Measurements from ENCODE around the gene CLDN5. TPM values are rescaled to one million over a fixed set of nuclear protein-coding genes. Genes with fewer than 3 reads are reported as not detected.

Gene CLDN5
- total RNA-seq, 1 experiment from 2014 or later: 0.44 TPM

DNA sequence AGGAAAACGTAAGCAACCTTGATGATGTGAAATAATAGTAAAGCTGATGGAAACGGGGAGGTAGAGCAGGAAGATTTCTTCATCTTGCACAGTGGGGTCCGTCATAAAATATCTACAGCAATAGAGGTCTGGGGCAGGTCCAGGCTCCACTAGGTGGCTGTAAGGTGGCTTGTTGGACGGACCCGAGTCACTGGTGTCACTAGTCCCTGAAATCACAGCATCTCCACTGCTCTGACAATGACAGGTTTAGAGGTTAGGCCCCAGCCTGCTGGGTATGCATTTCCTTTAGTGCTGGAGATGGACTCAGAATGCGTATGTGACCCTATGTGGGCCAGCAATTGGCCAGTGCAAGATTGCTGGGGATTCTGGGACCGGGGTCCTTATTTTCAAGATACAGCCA, 25.2 kb upstream of the CLDN5 start:
- no peaks in the 10 kb centered on the region for H3K27me3 ChIP-seq (ENCODE audit: insufficient read depth, low read length)
- H3K9me3 ChIP-seq (ENCODE audit: control insufficient read depth, low read depth, low read length): no peaks in the 10 kb centered on the region
- H3K79me1 ChIP-seq (ENCODE audit: insufficient read depth, low read depth, low read length, poor library complexity, severe bottlenecking): no peaks in the 10 kb centered on the region
- no peak overlapping the region for H2BK12ac ChIP-seq (ENCODE audit: insufficient read length, low read depth, low read length)
- no peak overlapping the region for H3K18ac ChIP-seq (ENCODE audit: insufficient read length, low read depth, low read length)
- no peak overlapping the region for H2BK120ac ChIP-seq (ENCODE audit: low read depth, low read length, poor library complexity, severe bottlenecking)
- no peaks in the 10 kb centered on the region for H3K79me2 ChIP-seq (ENCODE audit: insufficient read depth, low read length)
- peaks cover 0 to 8% of the 10 kb centered on the region in 2 experiments; a peak in 1 of 5 replicates for H3K9me3 Mint-ChIP-seq
- TF ChIP-seq, protein P1, sequence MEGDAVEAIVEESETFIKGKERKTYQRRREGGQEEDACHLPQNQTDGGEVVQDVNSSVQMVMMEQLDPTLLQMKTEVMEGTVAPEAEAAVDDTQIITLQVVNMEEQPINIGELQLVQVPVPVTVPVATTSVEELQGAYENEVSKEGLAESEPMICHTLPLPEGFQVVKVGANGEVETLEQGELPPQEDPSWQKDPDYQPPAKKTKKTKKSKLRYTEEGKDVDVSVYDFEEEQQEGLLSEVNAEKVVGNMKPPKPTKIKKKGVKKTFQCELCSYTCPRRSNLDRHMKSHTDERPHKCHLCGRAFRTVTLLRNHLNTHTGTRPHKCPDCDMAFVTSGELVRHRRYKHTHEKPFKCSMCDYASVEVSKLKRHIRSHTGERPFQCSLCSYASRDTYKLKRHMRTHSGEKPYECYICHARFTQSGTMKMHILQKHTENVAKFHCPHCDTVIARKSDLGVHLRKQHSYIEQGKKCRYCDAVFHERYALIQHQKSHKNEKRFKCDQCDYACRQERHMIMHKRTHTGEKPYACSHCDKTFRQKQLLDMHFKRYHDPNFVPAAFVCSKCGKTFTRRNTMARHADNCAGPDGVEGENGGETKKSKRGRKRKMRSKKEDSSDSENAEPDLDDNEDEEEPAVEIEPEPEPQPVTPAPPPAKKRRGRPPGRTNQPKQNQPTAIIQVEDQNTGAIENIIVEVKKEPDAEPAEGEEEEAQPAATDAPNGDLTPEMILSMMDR (conservative IDR thresholded peaks at IDR 0.05): no peak
- H3K23me2 ChIP-seq (ENCODE audit: insufficient read length, low read depth, low read length, poor library complexity, severe bottlenecking): no peaks in the 10 kb centered on the region
- no peak overlapping the region for H3K9ac ChIP-seq (ENCODE audit: extremely low read depth, insufficient read length, low read length)
- no peak overlapping the region for H3K4ac ChIP-seq (ENCODE audit: low read depth, low read length)
- H3K27me3 Mint-ChIP-seq (ENCODE audit: low read depth): peaks cover 7% of the 10 kb centered on the region
- H4K8ac ChIP-seq (replicated peaks; ENCODE audit: insufficient read length, low read depth, low read length): no peak overlapping the region
- no peak overlapping the region for H3K23ac ChIP-seq (ENCODE audit: insufficient read length, low read depth, low read length)
- H3K36me3 Mint-ChIP-seq (ENCODE audit: insufficient read depth in 1 of 3, low read depth in 3 of 3): no peaks in the 10 kb centered on the region; a peak in 1 of 7 replicates
- no peak overlapping the region for H2AFZ ChIP-seq (ENCODE audit: low read length)
- no peak for DNase-seq
- no peak overlapping the region for H3T11ph ChIP-seq (ENCODE audit: low read length)
- H3K4me2 ChIP-seq (ENCODE audit: insufficient read depth, insufficient read length, low read length): no peak overlapping the region
- no peak overlapping the region for H2BK15ac ChIP-seq (ENCODE audit: low read depth, low read length)
- no peaks in the 10 kb centered on the region for H3K4me1 ChIP-seq (ENCODE audit: insufficient read depth, low read length)
- H2AK5ac ChIP-seq (ENCODE audit: insufficient read length, low read length): no peak overlapping the region
- H4K5ac ChIP-seq (ENCODE audit: insufficient read length, low read depth, low read length): no peak overlapping the region
- no peak overlapping the region for H3K27ac Mint-ChIP-seq
- no peak overlapping the region for H3K27ac ChIP-seq (ENCODE audit: insufficient read length, low read depth, low read length)
- no peak overlapping the region for H4K91ac ChIP-seq (ENCODE audit: insufficient read length, low read depth, low read length)
- no peak overlapping the region for H2BK20ac ChIP-seq (ENCODE audit: low read depth, low read length, poor library complexity, severe bottlenecking)
- no peak overlapping the region for H2BK5ac ChIP-seq (ENCODE audit: insufficient read length, low read length)
- H3K4me1 Mint-ChIP-seq: peaks cover 7 to 11% of the 10 kb centered on the region in 2 experiments
- H3K4me3 Mint-ChIP-seq: no peak overlapping the region
- H4K20me1 ChIP-seq (ENCODE audit: control insufficient read depth, insufficient read depth, insufficient read length): peaks cover 2% of the 10 kb centered on the region
- WGBS (ENCODE audit: extremely low coverage, insufficient read length, low lambda C conversion rate): no CpG with 5 or more reads among the region's 7 CpGs
- H3K14ac ChIP-seq (ENCODE audit: insufficient read depth, low read length): no peak overlapping the region
- no peak overlapping the region for H3K56ac ChIP-seq (ENCODE audit: insufficient read length, low read depth, low read length)

All from H9 (cell line).